NB4 (cell line): Measurements from ENCODE around the gene FIG4.

Experiments used
- CTCF ChIP-seq: IDR thresholded peaks from one replicate; pipeline ENCODE4 v1.5.1; 2012; ENCODE audit warnings: low read depth, low read length
- MYC ChIP-seq: IDR thresholded peaks from 2 replicates; pipeline ENCODE4 v1.6.1; 2011; ENCODE audit warnings: low read depth, low read length
- POLR2A ChIP-seq: IDR thresholded peaks from 2 replicates; pipeline ENCODE4 v1.6.1; 2011; ENCODE audit warnings: mild to moderate bottlenecking; ENCODE audit not compliant: insufficient read length; ENCODE audit errors: extremely low read depth
- TF ChIP-seq, protein P1 (sequence below): IDR thresholded peaks from 2 replicates; pipeline ENCODE4 v1.6.1; 2011; ENCODE audit warnings: low read depth, low read length

GRCh38 chr6:109799664-109800063 lies 108.6 kb downstream of the FIG4 start:
- TF ChIP-seq CTCF = no peak
- TF ChIP-seq, protein P1, sequence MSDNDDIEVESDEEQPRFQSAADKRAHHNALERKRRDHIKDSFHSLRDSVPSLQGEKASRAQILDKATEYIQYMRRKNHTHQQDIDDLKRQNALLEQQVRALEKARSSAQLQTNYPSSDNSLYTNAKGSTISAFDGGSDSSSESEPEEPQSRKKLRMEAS = no peak
- no peak for TF ChIP-seq POLR2A
- TF ChIP-seq MYC = no peak
